Lower lobe of right lung (tissue), 2 donors: ENCODE data around the gene PLA2G4F. TPM values are rescaled to one million over a fixed set of nuclear protein-coding genes. Genes with fewer than 3 reads are reported as not detected.

Experiments used
- ATAC-seq, 2 donors: fragments of 200-7000 bp; cut with Tn5 transposase; one replicate each; pipeline ENCODE4 v1.9.1; 2020 to 2022; ENCODE audit warnings: mild to moderate bottlenecking in 2 of 2, moderate library complexity in 2 of 2
- DNase-seq: peaks from one replicate; pipeline ENCODE4 v3.0.0-alpha.2; 2020
- H3K27ac ChIP-seq: fragments of 200-600 bp; one replicate; pipeline ENCODE4 v1.8.0; 2022
- H3K27me3 ChIP-seq: fragments of 200-600 bp; one replicate; pipeline ENCODE4 v1.8.0; 2022; ENCODE audit warnings: low read depth
- H3K36me3 ChIP-seq: fragments of 200-600 bp; one replicate; pipeline ENCODE4 v1.8.0; 2022; ENCODE audit warnings: mild to moderate bottlenecking
- H3K4me1 ChIP-seq: fragments of 200-600 bp; one replicate; pipeline ENCODE4 v1.8.0; 2022
- H3K4me3 ChIP-seq: fragments of 200-600 bp; one replicate; pipeline ENCODE4 v1.8.0; 2022; ENCODE audit warnings: mild to moderate bottlenecking
- H3K9me3 ChIP-seq: fragments of 200-600 bp; one replicate; pipeline ENCODE4 v1.8.0; 2022
- intact Hi-C: fragments of 100-400 bp; cut with DNase I; formaldehyde crosslinking; loops from one replicate; pipeline ENCODE4 v1.11.0; 2022
- total RNA-seq: library from RNA; stranded (reverse); fragmentation: NEBNext Ultra II Directional; extraction: Animal tissue kit (Norgen Biotek cat#: 25700); gene quantifications from one replicate; pipeline ENCODE4 v1.2.1, GENCODE V29; 2021
- TF ChIP-seq, protein P1 (sequence below): fragments of 200-600 bp; IDR thresholded peaks from one replicate; pipeline ENCODE4 v1.8.0; 2022; ENCODE audit warnings: antibody characterized with exemption, mild to moderate bottlenecking
- donor health status: DM: no; HTN: yes; CAD: no; lungs with severe emphysema.

PLA2G4F gene
- total RNA-seq, 1 donor from 2014 or later: 99.0 TPM

DNA sequence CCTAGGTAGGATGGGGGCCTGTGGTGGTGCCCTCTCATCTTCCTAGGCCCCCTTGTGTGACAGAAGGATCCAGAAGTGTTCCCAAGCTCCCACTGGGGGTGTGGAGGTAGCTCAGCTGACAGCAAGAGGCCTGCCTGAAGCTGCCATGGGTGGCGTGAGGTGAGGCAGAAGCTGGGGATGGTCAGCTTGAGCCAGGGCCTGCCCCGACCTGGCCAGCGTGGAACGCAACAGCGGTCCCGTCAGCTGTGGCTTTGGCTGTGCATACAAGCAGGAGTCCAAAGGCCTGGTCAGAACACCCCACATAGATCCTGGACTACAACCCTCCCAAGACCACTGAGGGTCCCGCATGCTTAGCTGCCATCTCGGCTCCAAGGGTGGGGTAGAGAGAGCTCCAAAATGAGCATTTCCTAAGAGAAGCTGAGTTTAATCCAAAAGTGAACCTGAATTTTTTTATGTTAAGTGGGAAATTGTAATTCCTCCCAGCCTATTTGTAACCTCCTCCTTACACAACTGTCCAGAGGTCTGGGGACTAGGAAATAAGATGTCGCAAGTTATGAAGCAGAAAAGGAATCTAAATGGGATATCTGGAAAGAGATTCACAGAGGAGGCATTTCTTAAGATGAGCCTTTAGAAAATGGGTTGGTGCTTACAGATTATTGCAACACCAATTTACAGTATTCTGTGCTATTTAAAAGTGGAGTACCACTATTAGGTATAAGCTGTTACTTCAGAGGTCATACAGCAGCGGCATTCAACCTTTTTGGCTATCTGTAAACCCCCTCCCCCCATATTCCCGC is 52.1 kb downstream of the PLA2G4F start:
- no peak overlapping the region for H3K4me3 ChIP-seq
- peaks cover 28% of the 10 kb centered on the region for H3K4me1 ChIP-seq
- no peak for DNase-seq
- no peaks in the 10 kb centered on the region for H3K36me3 ChIP-seq
- H3K27ac ChIP-seq: no peak overlapping the region
- H3K27me3 ChIP-seq: no peaks in the 10 kb centered on the region
- intact Hi-C loops: no loop called here
- peak in 1 of 2 donors; percentile 30 for ATAC-seq
- H3K9me3 ChIP-seq: no peaks in the 10 kb centered on the region
- TF ChIP-seq, protein P1, sequence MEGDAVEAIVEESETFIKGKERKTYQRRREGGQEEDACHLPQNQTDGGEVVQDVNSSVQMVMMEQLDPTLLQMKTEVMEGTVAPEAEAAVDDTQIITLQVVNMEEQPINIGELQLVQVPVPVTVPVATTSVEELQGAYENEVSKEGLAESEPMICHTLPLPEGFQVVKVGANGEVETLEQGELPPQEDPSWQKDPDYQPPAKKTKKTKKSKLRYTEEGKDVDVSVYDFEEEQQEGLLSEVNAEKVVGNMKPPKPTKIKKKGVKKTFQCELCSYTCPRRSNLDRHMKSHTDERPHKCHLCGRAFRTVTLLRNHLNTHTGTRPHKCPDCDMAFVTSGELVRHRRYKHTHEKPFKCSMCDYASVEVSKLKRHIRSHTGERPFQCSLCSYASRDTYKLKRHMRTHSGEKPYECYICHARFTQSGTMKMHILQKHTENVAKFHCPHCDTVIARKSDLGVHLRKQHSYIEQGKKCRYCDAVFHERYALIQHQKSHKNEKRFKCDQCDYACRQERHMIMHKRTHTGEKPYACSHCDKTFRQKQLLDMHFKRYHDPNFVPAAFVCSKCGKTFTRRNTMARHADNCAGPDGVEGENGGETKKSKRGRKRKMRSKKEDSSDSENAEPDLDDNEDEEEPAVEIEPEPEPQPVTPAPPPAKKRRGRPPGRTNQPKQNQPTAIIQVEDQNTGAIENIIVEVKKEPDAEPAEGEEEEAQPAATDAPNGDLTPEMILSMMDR: no peak

GRCh38 chr15:42102646-42103235 is 53.7 kb downstream of the PLA2G4F start:
- no peaks in the 10 kb centered on the region for H3K9me3 ChIP-seq
- intact Hi-C loops: no loop called here
- H3K4me3 ChIP-seq: no peak overlapping the region
- H3K36me3 ChIP-seq: no peaks in the 10 kb centered on the region
- peaks cover 28% of the 10 kb centered on the region for H3K4me1 ChIP-seq
- no peak overlapping the region for H3K27ac ChIP-seq
- ATAC-seq (no peak), DNase-seq (no peak)
- TF ChIP-seq, protein P1: no peak
- H3K27me3 ChIP-seq: no peaks in the 10 kb centered on the region

DNA sequence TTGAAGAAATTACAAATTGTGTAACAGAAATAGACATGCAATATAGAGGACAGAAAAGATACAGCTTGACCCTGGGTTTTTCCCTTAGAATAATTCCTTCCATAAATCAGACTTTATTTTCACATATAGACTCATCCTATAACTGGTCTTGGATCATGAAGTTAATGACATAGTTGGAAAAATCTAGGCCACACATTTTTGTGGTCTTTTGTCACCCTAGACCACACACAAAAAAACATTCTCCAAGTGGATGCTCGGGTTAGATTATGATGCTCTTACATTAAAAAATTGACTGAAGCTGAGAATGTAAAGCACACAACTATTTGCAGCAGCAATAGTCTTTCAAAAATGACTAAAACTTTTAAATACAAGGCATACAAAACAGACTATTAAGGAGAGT is 54.6 kb downstream of the PLA2G4F start:
- ATAC-seq: no peak
- peaks cover 26% of the 10 kb centered on the region for H3K4me1 ChIP-seq

DNA sequence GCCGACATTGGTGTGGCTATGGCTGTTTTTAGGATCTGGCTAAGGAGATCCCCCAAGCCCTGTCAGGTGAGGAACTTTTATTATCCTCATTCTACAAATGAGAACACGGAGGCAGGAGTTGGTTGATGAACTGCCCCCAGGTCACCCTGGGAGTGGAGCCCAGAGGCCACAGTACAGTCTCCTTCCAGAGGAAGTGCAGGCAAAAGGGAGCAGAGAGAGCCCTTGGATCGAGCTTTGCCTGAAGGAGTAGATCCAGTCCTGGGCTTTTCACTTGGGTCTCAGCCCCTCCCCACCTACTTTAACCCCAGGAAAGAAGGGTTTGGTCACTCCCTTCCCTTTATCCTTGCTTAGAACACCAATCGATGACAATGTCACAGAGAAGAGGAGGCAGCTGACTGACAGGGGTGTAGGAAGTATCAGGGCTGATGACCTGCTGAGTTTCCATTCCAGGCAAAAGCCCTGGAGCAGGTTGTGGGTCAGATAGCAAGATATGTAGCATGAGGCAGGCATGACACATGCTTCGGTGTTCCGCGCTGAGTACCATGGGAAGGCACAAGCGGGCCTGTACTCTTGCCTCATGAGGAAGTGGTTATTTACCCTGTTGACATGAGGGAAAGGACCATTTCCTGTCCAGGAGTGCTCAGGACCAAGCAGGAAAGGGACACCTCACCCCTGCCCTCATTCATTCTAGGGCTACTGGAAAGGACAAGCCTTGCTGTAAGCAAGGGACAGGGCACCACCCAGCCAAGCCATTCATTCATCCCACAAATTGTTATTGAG is 56.2 kb downstream of the PLA2G4F start:
- TF ChIP-seq, protein P1: no peak
- peak; percentile 72 for DNase-seq
- H3K4me3 ChIP-seq: no peak overlapping the region
- H3K36me3 ChIP-seq: no peaks in the 10 kb centered on the region
- peaks cover 14% of the 10 kb centered on the region for H3K4me1 ChIP-seq
- intact Hi-C loops: no loop called here
- peak; percentile 86 to 90 for ATAC-seq
- H3K27ac ChIP-seq: peak overlapping the region; percentile 60
- no peaks in the 10 kb centered on the region for H3K9me3 ChIP-seq
- no peaks in the 10 kb centered on the region for H3K27me3 ChIP-seq

More for the DNA sequence above, 54.6 kb downstream of the PLA2G4F start:
- H3K27me3 ChIP-seq: no peaks in the 10 kb centered on the region
- DNase-seq: no peak
- intact Hi-C loops: no loop called here
- H3K36me3 ChIP-seq: no peaks in the 10 kb centered on the region
- TF ChIP-seq, protein P1: no peak
- H3K4me3 ChIP-seq: no peak overlapping the region
- no peak overlapping the region for H3K27ac ChIP-seq
- no peaks in the 10 kb centered on the region for H3K9me3 ChIP-seq

GRCh38 chr15:42097018-42097417 is 59.4 kb downstream of the PLA2G4F start:
- H3K27ac ChIP-seq: no peak overlapping the region
- no peaks in the 10 kb centered on the region for H3K9me3 ChIP-seq
- no peak overlapping the region for H3K4me3 ChIP-seq
- TF ChIP-seq, protein P1: no peak
- peaks cover 11% of the 10 kb centered on the region for H3K4me1 ChIP-seq
- ATAC-seq (no peak), DNase-seq (no peak)
- no peaks in the 10 kb centered on the region for H3K36me3 ChIP-seq
- intact Hi-C loops: no loop called here
- H3K27me3 ChIP-seq: no peaks in the 10 kb centered on the region
